HG02571 (cell line): Measurements from ENCODE around the gene OR2W1.

Experiments
- ATAC-seq: cut with Tn5 transposase; IDR thresholded peaks from one replicate; pipeline ENCODE4 v1.9.1; 2021; ENCODE audit warnings: mild to moderate bottlenecking, moderate library complexity; ENCODE audit not compliant: unreplicated experiment

Gene OR2W1, protein sequence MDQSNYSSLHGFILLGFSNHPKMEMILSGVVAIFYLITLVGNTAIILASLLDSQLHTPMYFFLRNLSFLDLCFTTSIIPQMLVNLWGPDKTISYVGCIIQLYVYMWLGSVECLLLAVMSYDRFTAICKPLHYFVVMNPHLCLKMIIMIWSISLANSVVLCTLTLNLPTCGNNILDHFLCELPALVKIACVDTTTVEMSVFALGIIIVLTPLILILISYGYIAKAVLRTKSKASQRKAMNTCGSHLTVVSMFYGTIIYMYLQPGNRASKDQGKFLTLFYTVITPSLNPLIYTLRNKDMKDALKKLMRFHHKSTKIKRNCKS

GRCh38 chr6:29045075-29045474 lies at the start of gene OR2W1:
TSS of gene OR2W1 (minus strand) at chr6:29045175. CDS start at chr6:29045175, 0 bp downstream.
- ATAC-seq, result no peak

DNA sequence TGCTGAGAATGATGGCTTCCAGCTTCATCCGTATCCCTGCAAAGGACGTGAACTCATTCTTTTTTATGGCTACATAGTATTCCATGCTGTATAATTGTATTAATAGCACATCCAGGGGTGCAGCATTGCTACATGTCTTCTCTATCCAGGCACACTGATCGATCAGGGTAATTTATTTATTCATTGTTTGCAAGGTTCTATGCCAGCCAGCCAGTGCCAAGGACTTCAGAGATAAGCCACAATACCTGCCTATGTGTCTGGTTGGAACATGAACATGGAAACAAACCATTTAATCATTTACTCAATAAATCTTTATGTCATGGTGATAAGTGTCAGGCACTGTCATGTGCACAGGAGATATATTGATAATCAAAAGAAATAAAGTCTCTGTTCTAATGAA lies 48.0 kb upstream of the OR2W1 start:
- no peak for ATAC-seq

GRCh38 chr6:29087213-29087612 lies 42.2 kb upstream of the OR2W1 start, which contains the start of gene OR2B3:
TSS of gene OR2B3 (minus strand) at chr6:29087313. CDS start at chr6:29087248, 65 bp downstream.
- ATAC-seq, result no peak

- no peak for ATAC-seq
Measured at GRCh38 chr6:29082457-29082856, 37.5 kb upstream of the OR2W1 start.

DNA sequence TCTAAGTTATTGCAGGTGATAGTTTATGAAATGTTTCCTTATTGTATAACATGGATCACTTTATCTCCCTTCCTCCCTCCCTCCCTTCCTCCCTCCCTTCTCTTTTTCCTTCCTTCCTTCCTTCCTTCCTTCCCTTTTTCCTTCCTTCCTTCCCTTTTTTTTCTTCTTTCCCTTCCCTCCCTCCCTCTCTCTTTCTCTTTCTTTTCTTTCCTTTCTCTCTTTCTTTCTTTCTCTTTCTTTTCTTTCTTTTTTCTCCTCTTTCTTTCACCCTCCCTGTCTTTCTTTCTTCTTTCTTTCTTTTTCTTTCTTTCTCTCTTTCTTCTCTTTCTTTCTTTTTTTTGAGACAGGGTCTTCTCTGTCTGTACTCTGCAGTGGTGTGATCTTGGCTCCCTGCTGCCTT lies 36.3 kb upstream of the OR2W1 start:
- ATAC-seq, result no peak

DNA sequence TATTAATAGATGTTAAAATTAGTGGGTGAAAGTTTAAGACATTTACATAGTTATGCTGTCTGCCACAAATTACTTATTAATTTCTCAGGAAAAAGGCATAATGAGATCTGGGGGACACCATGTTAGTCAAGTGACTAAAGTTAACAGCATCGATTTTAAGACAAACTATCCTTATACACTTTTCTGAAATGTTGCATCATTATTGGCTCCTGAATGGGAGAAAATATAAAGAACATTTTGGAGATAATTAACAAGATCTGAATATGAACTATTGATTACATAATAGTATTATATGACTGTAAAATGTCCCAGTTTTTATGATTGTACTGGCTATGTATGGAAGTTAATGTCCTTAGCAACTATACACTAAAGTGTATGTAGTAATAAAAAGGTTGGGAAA lies 34.2 kb upstream of the OR2W1 start:
- ATAC-seq, result no peak

- no peak for ATAC-seq
Measured at GRCh38 chr6:29071831-29072723, 27.1 kb upstream of the OR2W1 start.

GRCh38 chr6:29051680-29052079 lies 6.7 kb upstream of the OR2W1 start:
- ATAC-seq, result no peak

- ATAC-seq, result no peak
Measured at GRCh38 chr6:29035951-29036350, 9.0 kb downstream of the OR2W1 start.

DNA sequence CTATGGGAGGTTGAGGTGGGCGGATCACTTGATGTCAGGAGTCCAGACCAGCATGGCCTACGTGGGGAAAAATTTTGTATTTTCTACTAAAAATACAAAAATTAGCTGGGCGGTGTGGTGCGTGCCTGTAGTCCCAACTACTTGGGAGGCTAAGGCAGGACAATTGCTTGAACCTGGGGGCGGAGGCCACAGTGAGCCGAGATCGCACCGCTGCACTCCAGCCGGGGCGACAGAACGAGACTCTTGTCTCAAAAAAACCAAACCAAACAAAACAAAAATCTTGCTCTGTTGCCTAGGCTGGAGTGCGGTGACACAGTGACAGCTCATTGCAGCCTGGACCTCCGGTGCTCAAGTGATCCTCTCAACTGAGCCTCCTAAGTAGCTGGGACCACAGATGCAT lies 16.2 kb downstream of the OR2W1 start:
- ATAC-seq, result no peak

- ATAC-seq, result no peak
Measured at GRCh38 chr6:29025927-29026585, 18.9 kb downstream of the OR2W1 start.

DNA sequence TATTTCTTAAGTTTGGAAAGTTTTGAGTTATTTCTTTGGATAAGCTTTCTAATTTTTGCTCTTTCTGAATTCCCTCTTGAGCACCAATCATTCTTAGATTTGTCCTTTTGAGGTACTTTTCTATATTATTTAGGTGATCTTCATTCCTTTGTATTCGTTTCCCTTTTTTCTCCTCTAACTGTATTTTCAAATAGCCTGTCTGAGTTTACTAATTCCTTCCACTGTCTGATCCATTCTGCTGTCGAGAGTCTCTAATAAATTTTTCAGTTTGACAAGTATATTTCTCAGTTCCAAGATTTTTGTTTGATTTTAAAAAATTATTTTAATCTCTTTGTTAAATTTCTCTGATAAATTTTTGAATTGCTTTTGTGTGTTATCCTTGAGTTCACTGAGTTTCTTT lies 23.5 kb downstream of the OR2W1 start:
- no peak for ATAC-seq

DNA sequence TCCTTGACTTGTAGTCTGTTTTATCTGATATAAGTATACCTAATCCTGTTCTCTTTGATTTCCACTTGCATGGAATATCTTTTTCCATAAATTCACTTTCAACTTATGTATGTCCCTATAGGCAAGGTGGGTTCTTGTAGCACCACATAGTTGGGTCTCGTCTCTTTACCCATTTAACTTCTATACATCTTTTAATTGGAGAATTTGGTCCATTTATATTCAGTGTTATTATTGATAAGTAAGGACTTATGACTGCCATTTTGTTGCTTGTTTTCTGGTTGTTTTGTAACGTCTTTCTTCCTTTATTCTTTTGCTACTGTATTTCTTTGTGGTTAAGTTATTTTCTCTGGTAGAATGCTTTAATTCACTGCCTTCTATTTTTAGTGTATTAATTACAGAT lies 25.3 kb downstream of the OR2W1 start:
- no peak for ATAC-seq

- ATAC-seq, result no peak
Measured at GRCh38 chr6:29017428-29017802, 27.6 kb downstream of the OR2W1 start.

- peak; percentile 77 for ATAC-seq
Measured at GRCh38 chr6:29016559-29017427, 28.2 kb downstream of the OR2W1 start.

DNA sequence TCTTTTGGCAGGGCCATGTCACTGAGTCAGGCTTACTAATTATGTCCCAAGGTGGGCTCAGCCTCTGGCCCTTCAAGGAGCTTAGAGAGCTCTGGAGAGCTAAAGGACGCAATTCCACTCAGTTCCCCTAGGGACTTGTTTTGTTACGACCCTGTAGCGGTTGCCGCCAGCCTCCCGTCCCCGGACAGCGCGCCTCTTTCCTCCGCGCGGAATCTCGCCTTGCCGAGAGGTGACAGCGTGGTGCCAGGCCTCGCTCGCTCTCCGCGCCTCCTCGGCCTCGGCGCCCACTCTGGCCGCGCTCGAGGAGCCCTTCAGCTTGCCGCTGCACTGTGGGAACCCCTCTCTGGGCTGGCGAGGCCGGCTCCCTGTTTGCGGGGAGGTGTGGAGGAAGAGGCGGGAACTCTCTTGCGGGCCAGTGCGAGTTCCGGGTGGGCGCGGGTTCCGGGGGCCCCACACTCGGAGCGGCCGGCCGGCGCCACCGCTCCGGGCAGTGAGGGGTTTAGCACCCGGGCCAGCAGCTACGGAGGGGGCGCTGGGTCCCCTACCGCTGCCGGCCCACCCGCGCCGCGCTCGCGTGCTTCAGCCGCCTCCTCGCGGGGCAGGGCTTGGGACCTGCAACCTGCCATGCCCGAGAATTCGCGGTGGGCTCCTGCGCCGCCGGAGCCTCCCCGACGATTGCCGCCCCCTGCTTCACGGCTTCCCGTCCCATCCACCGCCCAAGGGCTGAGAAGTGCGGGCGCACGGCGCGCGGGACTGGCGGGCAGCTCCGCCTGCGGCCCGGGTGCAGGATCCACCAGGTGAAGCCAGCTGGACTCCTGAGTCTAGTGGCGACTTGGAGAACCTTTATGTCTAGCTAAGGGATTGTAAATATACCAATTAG lies 30.0 kb downstream of the OR2W1 start:
- ATAC-seq, result no peak

GRCh38 chr6:29011276-29011734 lies 33.7 kb downstream of the OR2W1 start:
- ATAC-seq, result no peak

DNA sequence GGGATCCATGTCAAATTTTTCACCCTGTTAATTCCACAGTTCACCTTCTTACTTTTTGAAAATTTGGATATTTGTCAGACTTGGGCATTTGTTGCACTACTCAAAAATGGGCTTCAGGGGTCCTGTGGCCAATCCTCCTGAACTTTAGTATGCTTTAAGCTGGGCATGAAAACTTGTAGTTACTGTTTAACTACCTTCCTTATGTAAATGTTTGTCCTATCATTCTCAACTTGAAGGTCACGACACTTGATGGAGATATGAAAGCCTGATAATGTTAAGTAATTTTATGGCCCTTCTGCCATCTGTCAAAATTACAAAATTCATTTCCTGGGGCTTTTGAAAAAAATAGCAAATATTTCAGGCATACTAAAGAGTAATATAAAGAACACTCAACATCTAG lies 35.6 kb downstream of the OR2W1 start:
- ATAC-seq, result no peak

DNA sequence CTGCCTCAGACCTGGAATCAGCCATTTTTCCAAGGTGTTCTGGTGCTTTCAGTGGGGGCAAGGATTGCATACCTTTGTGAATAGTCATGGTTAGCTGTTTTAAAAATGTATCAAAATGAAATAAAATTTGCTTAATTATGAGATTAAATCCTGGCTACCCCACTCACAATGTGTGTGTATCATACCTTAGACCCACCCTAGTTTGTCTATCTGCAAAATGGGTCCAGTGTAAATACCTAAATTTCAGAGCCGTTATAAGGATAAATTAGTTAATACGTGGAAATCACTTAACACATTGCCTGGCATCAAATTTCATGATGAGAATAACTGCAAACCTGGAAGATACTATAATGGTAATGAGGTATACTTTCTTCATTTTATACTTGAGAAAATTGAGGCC lies 36.9 kb downstream of the OR2W1 start:
- no peak for ATAC-seq
